Iris pigment epithelial cell (primary cell): ENCODE results near the gene CEP41.

Experiments
- DNase-seq: peaks from one replicate; pipeline ENCODE4 v3.0.0-alpha.2; 2011; ENCODE audit warnings: low read depth

CEP41 gene

GRCh38 chr7:130350945-130351790 is 89.6 kb downstream of the CEP41 start:
- DNase-seq, result no peak

GRCh38 chr7:130349911-130350782 is 90.7 kb downstream of the CEP41 start:
- peak; percentile 47 for DNase-seq

- DNase-seq, result no peak
Measured at GRCh38 chr7:130346941-130347340, 93.9 kb downstream of the CEP41 start.

DNA sequence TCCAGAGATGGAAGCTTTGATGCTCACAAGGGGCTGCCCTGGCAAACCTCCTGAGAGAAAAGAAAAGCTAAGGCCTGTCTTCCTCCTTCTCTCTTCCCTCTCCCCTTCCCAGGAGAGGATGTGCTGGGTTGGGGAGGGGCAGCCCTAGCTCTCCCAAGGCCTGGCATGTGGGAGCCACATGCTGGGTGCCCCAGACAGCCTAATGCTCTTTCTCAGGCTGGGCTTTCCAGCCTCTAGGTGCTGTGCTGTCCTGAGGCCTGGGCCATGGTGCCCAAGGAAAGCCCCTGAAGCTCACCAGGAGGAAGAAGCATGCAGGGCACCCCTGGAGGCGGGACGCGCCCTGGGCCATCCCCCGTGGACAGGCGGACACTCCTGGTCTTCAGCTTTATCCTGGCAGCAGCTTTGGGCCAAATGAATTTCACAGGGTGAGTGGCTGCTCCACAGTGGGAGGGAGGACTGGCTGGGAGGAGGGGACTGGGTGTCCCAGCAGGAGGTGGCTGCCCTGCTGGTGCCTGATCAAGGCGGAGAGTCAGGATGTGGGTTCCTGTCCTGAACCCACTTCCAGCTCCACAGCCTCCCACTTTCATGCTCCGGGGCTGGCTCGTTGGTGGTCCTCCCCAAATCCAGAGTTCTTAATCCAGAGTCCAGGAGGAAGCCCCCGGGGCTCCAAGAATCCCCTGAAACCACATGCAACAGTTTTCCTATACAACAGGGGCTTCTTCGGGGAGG is 94.5 kb downstream of the CEP41 start:
- no peak for DNase-seq

DNA sequence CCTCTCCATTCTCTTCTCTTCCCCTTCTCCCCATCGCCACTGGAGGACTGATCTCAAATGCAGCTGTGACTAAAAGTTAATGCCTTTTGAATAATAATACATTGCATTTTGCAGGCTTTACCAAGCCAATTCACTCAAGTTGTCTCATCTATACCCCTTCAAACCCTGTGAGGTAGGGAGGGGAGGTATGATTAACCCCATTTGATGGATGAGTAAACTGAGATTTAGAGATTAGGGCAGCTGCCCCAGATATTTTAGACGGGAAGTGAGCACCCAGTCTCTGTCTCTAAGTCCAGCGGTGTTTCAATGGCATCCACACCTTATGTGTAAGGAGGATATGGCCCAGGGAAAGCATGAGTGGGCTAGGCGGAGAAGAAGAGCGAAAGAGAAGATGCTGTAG is 95.1 kb downstream of the CEP41 start:
- no peak for DNase-seq

DNA sequence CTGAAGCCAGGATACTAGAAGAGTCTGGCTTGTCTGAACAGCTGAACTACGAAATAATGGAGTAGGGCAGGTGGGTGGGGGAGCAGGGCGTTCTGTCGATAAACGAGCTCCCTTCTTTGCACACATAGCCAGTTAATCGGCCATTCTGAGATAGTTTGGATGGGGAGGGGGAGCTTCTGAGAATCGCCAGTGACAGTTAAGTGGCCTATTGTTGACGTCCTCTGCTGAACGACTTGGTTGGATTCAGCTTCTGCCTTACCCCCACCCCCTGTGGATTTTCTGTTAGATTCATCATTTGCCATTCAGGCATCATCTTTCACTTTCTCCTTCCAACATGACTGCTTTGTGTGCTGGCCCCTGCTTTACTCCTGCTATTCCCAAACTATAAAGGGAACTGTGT is 95.7 kb downstream of the CEP41 start:
- DNase-seq, result no peak

DNA sequence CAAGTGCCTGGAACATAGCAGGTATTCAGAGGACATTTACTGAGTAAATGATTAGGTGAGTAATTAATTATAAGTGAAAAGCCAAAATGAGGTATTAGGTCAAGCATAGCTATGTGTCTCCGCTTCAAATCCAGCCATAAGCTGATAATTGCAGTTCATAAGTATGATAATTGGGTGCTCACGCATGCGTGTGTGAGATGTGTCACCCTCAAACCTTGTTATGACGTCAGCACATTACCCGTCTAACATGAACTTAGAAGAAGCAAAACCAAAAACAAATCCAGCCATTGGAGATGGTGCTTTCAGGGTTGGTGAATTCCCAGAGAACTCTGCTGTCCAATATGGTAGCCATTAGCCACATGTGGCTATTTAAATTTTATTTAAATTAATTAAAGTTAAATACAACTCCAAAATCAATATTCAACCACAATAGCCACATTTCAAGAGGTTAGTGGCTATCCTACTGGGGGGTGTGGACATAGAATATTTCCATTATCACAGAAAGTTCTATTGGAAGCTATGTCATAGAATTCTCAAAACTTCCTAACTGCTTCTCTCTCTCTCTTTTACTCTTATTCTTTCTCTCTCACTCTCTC is 96.4 kb downstream of the CEP41 start, which contains the start of gene CPA5:
Gene CPA5, plus strand, starts transcription at position 546 of the 596 bp plus-strand sequence. CDS start 1,670 bp downstream, outside the sequence.
- no peak for DNase-seq
